Smooth muscle cell (in vitro differentiated cells): ENCODE measurements around the gene CAPN7. TPM values are rescaled to one million over a fixed set of nuclear protein-coding genes. Genes with fewer than 3 reads are reported as not detected.

ENCODE experiments used
- DNase-seq: peaks from one replicate; lab custom pipeline; 2025; ENCODE audit not compliant: unreplicated experiment; lab: John Stamatoyannopoulos, UW
- H2AFZ ChIP-seq: fragments of 200-600 bp; sonication (generic); 2 replicates; pipeline ENCODE4 v1.6.0; 2016; ENCODE audit warnings: antibody characterized with exemption, low read depth, mild to moderate bottlenecking
- H3F3A ChIP-seq: fragments of 200-600 bp; sonication (generic); 2 replicates; pipeline ENCODE4 v1.6.0; 2017; ENCODE audit warnings: antibody characterized with exemption, low read depth
- H3K27ac ChIP-seq: fragments of 200-600 bp; sonication (generic); 2 replicates; pipeline ENCODE4 v1.5.1; 2016; ENCODE audit warnings: low read depth, mild to moderate bottlenecking
- H3K27me3 ChIP-seq: fragments of 200-600 bp; sonication (generic); 2 replicates; pipeline ENCODE4 v1.6.1; 2016; ENCODE audit warnings: low read depth, mild to moderate bottlenecking
- H3K36me3 ChIP-seq: fragments of 200-600 bp; sonication (generic); 2 replicates; pipeline ENCODE4 v1.5.1; 2016; ENCODE audit warnings: low read depth
- H3K4me1 ChIP-seq: fragments of 200-600 bp; sonication (generic); 2 replicates; pipeline ENCODE4 v1.5.1; 2016; ENCODE audit warnings: low read depth
- H3K4me2 ChIP-seq: fragments of 200-600 bp; sonication (generic); 2 replicates; pipeline ENCODE4 v1.6.0; 2016; ENCODE audit warnings: mild to moderate bottlenecking
- H3K4me3 ChIP-seq: fragments of 200-600 bp; sonication (generic); 2 replicates; pipeline ENCODE4 v1.5.1; 2016; ENCODE audit warnings: mild to moderate bottlenecking
- H3K79me2 ChIP-seq: fragments of 200-600 bp; sonication (generic); 2 replicates; pipeline ENCODE4 v1.6.0; 2016; ENCODE audit warnings: low read depth, mild to moderate bottlenecking
- H3K9ac ChIP-seq: fragments of 200-600 bp; sonication (generic); 2 replicates; pipeline ENCODE4 v1.6.0; 2016; ENCODE audit warnings: low read depth
- H3K9me3 ChIP-seq: fragments of 200-600 bp; sonication (generic); replicated peaks from 2 replicates; pipeline ENCODE4 v1.5.1; 2016; ENCODE audit warnings: low read depth
- H4K20me1 ChIP-seq: fragments of 200-600 bp; sonication (generic); 2 replicates; pipeline ENCODE4 v1.6.0; 2016; ENCODE audit warnings: low read depth
- WGBS: methylation state at CpG from one replicate; pipeline ENCODE4 v1.1.7; 2016; ENCODE audit warnings: low lambda C conversion rate; 5-methylcytosine and 5-hydroxymethylcytosine counted together
- polyA plus RNA-seq: library from polyadenylated mRNA; unstranded; fragments of >200 nt; fragmentation: Nextera tagmentation; extraction: Ambion mirVana; gene quantifications from 2 replicates; pipeline ENCODE4 v1.2.1, GENCODE V29; 2016
- total RNA-seq: library from RNA; depleted of rRNA; stranded (reverse); fragments of >200 nt; gene quantifications from 2 replicates; pipeline ENCODE4 v1.2.3, GENCODE V29; 2014
- TF ChIP-seq, protein P1 (sequence below): fragments of 200-600 bp; sonication (generic); IDR thresholded peaks from 2 replicates; pipeline ENCODE4 v1.5.1; 2017; ENCODE audit warnings: borderline replicate concordance, mild to moderate bottlenecking, antibody characterized with exemption; ENCODE audit not compliant: insufficient read depth, poor library complexity, severe bottlenecking

CAPN7 gene
- 38.7 and 45.8 TPM in 2 replicates for total RNA-seq
- 20.5 and 26.0 TPM in 2 replicates for polyA plus RNA-seq

DNA sequence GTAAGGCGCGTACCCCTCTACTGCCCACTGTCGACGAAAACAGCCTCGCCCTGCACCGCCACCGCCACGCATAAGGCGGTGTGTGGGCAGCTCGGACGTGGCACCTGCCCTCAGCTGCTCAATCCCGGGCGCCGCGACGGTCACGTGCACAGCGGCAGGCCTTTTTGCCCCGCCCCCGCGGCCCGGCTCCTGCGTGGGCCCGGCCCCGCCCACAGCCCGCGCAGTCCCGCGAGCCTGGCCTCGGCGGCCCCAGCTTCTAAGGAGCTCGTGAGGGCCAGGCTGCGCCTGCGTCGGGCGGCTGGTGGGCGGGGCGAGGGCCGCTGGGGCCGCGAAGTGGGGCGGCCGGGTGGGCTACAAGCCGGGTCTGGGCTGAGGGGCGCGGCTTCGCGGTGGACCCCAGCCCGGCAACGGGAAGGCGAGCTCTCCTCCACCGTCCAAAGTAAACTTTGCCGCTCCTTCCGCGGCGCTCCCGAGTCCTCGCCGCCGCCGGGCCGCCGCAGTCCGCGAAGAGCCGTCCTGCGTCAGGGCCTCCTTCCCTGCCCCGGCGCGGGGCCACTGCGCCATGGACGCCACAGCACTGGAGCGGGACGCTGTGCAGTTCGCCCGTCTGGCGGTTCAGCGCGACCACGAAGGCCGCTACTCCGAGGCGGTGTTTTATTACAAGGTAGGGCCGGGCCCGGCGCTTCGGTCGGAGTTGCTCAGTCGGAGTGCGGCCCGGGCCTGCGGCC, at the start of gene CAPN7:
Gene CAPN7, plus strand, starts transcription at position 313 of the 728 bp plus-strand sequence. Its CDS starts 250 bp downstream, at position 563.
- peak within 1 kb of the TSS; percentile 89 for H3K27ac ChIP-seq
- H3K9me3 ChIP-seq, result no peaks in the 10 kb centered on the region
- peak within 1 kb of the TSS; percentile 98 for H3K4me2 ChIP-seq
- H3K27me3 ChIP-seq, result no peaks in the 10 kb centered on the region
- TF ChIP-seq, protein P1, sequence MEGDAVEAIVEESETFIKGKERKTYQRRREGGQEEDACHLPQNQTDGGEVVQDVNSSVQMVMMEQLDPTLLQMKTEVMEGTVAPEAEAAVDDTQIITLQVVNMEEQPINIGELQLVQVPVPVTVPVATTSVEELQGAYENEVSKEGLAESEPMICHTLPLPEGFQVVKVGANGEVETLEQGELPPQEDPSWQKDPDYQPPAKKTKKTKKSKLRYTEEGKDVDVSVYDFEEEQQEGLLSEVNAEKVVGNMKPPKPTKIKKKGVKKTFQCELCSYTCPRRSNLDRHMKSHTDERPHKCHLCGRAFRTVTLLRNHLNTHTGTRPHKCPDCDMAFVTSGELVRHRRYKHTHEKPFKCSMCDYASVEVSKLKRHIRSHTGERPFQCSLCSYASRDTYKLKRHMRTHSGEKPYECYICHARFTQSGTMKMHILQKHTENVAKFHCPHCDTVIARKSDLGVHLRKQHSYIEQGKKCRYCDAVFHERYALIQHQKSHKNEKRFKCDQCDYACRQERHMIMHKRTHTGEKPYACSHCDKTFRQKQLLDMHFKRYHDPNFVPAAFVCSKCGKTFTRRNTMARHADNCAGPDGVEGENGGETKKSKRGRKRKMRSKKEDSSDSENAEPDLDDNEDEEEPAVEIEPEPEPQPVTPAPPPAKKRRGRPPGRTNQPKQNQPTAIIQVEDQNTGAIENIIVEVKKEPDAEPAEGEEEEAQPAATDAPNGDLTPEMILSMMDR, result peak; percentile 34
- no peak for DNase-seq
- peaks cover 49% of the 10 kb centered on the region for H3K79me2 ChIP-seq
- peak within 1 kb of the TSS; percentile 98 for H2AFZ ChIP-seq
- peak within 1 kb of the TSS; percentile 98 for H3K9ac ChIP-seq
- H3F3A ChIP-seq, result peaks cover 12% of the 10 kb centered on the region
- H3K4me1 ChIP-seq, result peaks cover 8% of the 10 kb centered on the region
- H4K20me1 ChIP-seq, result peaks cover 45% of the 10 kb centered on the region
- WGBS, result 2% methylated on average over 66 of the region's 92 CpGs
- peak within 1 kb of the TSS; percentile 97 for H3K4me3 ChIP-seq
- no peaks in the 10 kb centered on the region for H3K36me3 ChIP-seq

DNA sequence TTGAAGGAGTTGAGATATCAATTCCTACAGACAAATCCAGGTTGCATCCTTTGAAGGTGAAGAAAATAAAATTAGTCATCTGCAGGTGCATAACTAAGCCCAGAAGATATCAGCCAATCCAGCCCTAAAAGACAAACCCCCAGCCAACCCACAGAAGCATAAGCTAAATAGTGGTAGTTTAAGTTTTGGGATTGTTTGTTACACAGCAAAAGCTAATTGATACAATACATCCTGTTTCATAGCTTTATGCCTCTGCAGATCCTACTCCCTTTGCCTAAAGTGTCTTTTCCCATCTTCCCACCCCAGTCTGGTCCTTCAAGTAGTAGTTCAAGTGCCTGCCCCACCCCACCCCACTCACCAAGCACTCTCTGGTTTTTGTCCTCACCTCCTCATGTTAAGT, 48.6 kb upstream of the CAPN7 start:
- TF ChIP-seq, protein P1, result no peak
- Histone ChIP-seq H3K9ac (no peak overlapping the region), H3K4me2 (no peak overlapping the region), H4K20me1 (no peaks in the 10 kb centered on the region), H3K27ac (no peak overlapping the region), H3K4me1 (no peaks in the 10 kb centered on the region), H2AFZ (no peak overlapping the region), H3K36me3 (no peaks in the 10 kb centered on the region), H3K27me3 (peaks cover 37% of the 10 kb centered on the region), H3K4me3 (no peak overlapping the region), H3F3A (no peaks in the 10 kb centered on the region), H3K9me3 (no peaks in the 10 kb centered on the region), H3K79me2 (no peaks in the 10 kb centered on the region)
- no peak for DNase-seq

DNA sequence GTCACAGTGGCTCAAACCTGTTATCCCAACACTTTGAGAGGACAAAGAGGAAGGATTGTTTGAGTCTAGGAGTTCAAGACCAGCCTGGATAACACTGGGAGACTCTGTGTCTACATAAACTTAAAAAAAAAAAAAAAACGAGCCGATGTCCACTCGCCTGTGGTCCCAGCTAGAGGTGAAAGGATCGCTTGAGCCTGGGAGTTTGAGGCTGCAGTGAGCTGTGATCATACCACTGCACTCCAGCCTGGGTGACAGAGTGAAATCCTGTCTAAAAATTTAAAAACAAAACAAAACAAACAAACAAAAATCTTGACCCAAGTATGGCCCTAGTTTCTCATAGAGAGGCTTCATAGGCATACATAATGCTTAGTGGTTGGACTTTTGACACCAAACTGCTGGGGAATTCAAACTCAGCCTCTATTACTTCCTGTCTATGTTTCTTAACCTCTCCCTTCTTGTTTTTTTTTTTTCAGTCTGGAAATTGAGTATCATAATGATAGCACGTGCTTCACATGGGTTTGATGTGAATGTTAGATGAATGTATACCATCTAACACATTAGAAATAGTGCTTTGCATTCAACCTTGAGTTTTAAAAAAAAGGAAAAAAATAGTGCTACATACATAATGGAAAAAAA, 46.4 kb upstream of the CAPN7 start:
- Histone ChIP-seq H3K9ac (no peak overlapping the region), H3K36me3 (no peaks in the 10 kb centered on the region), H3K4me2 (no peak overlapping the region), H3F3A (no peaks in the 10 kb centered on the region), H4K20me1 (no peaks in the 10 kb centered on the region), H3K4me3 (no peak overlapping the region), H3K4me1 (no peaks in the 10 kb centered on the region), H3K9me3 (no peaks in the 10 kb centered on the region), H3K27ac (no peak overlapping the region), H3K27me3 (peaks cover 22% of the 10 kb centered on the region), H2AFZ (no peak overlapping the region), H3K79me2 (no peaks in the 10 kb centered on the region)
- TF ChIP-seq, protein P1, result no peak
- no peak for DNase-seq
- WGBS, result 82% methylated on average over 5 of the region's 5 CpGs
